ENCODE results near the gene FAM131C.
"Not testable (repeated sequence)": the region's sequence is repeated elsewhere in the genome, so short reads cannot be mapped to it uniquely, and the experiment has no call there.

The FAM131C gene

DNA sequence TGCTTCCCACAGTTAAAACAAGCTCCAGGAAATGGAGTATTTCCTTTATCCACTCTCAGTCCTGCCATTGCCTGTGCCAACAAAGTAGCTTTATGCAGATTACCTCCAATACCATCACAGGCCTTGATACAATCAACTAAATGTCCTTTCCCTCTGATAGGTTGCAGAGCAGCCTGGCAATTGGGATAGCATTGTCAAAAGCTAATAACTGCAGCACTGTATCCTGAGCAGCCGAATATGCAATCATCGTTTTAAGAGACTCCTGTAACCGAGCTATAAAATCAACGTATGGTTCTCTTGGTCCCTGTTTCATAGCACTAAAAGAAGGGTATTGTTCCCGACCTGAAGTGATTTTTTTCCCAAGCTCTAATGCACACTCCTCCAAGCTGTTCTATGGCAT, 33.6 kb upstream of the FAM131C start:
- not testable (repeated sequence) for H3K4me3 ChIP-seq (ENCODE audit: low read depth, low read length)

GRCh38 chr1:16101623-16102022, 28.2 kb upstream of the FAM131C start:
- no peak overlapping the region for H3K4me3 ChIP-seq (ENCODE audit: low read depth, low read length)

GRCh38 chr1:16099412-16099811, 26.0 kb upstream of the FAM131C start:
- H3K4me3 ChIP-seq (ENCODE audit: low read depth, low read length): no peak overlapping the region

GRCh38 chr1:16095447-16095846, 22.0 kb upstream of the FAM131C start:
- H3K4me3 ChIP-seq (ENCODE audit: low read depth, low read length): no peak overlapping the region

- no peak overlapping the region for H3K4me3 ChIP-seq (ENCODE audit: low read depth, low read length)
These were observed 21.2 kb upstream of the FAM131C start for GRCh38 chr1:16094453-16095158.

DNA sequence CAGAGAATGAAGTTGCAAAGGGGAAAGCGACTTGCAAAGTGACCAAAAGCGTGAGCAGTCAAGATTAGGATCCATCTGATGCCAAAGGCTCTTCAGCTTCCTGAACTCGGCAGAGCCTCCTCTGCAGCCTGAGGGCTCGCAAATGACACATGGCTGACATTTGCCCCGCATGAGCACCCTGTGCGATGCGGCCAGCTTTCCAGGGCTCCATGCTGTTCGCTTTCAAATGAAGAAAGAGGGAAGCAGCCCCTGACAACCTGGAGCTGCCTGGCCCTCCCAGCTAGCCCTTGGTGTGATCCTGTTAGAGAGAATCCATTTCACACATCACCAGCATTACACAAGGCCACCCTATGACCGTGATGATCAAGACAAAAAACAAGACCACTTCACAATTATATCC, 20.2 kb upstream of the FAM131C start:
- no peak overlapping the region for H3K4me3 ChIP-seq (ENCODE audit: low read depth, low read length)

DNA sequence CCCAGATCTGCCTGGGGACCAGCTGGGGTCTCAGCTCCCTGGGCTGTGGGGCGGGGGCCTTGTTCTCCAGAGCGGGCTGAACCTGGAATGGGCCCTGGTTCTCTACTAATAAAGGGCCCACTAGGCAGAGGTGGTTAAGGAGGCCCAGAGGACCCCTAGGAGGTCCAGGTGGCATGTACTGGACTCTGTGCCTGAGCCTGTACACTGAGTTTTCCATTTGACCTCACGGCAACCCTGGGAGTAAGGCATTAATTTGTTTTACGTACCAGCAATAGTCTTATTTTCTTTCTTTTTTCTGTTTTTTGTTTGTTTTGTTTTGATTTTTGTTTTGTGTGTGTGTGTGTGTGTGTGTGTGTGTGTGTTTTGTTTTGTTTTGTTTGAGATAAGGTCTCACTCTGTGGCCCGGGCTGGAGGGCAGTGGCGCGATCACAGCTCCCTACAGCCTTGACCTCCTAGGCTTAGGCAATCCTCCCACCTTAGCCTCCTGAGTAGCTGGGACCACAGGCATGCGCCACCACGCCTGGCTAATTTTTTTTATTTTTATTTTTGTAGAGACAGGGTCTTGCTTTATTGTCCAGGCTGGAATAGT, 19.6 kb upstream of the FAM131C start:
- H3K4me3 ChIP-seq (ENCODE audit: low read depth, low read length): no peak overlapping the region

GRCh38 chr1:16092097-16092922, 18.9 kb upstream of the FAM131C start:
- no peak overlapping the region for H3K4me3 ChIP-seq (ENCODE audit: low read depth, low read length)

GRCh38 chr1:16091296-16091695, 17.8 kb upstream of the FAM131C start:
- no peak overlapping the region for H3K4me3 ChIP-seq (ENCODE audit: low read depth, low read length)

DNA sequence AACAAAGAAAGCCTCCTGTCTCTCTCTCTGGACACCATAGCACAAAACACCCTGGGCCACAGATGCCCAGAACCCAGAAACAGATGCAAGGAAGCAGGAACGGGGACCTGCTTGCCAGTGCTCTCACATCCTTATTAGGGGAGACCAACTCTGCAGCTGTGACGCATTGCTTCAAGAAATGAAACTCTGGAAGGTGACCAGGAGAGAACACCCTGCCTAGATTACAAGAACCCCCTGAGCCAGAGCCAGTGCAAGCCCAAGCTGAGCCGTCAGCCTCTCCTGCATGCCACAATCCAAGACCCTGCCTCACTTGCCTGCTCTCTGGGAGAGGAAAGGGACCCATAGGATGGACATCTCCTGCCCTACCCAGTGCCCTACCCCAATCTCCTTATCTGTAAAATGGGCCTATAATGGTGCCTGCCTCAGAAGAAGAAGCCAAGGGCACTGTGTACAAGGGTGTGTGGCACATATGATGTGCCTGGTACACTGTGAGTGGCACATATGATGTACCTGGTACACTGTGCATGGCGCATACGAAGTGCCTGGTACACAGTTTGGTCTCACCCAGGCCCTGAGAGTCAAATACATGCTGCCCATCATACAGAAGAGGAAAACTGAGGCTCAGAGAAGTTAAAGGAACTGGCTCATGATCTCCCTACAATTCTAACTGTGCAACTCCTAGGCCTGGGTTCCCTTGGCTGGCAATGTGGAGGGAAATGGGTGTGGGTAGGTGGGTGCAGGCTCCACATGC, 16.8 kb upstream of the FAM131C start:
- H3K4me3 ChIP-seq (ENCODE audit: low read depth, low read length): no peak overlapping the region

- H3K4me3 ChIP-seq (ENCODE audit: low read depth, low read length): no peak overlapping the region
These were observed 15.5 kb upstream of the FAM131C start for GRCh38 chr1:16088996-16089395.

DNA sequence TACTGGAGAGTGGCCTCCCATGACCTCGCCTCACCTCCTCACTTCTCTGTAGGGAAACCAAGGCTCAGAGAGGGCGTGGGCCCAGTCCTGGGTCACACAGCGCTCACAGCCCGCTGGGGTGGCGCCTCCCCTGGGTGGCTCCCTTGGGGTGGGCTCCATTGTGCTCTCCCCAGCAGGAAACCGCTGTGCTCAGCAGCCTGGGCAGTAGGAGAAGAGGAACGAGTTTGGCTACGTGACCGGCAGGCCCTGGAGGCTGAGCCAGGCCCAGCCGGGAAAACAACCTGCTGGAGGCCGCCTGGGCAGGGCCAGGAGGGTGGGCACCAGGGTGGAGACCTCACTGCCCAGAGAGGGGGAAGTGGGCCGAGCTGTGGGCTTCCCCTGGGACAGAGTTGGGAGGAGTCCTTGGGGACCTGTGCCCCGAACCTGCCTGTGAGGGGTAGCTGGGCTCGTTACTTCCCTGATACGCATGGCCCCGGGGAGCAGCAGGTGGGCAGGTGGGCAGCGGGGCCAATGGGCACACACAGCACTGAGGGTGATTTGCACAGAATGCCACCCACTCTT, 15.0 kb upstream of the FAM131C start:
- no peak overlapping the region for H3K4me3 ChIP-seq (ENCODE audit: low read depth, low read length)

- no peak overlapping the region for H3K4me3 ChIP-seq (ENCODE audit: low read depth, low read length)
These were observed 14.3 kb upstream of the FAM131C start for GRCh38 chr1:16087733-16088132.

- no peak overlapping the region for H3K4me3 ChIP-seq (ENCODE audit: low read depth, low read length)
These were observed 12.1 kb upstream of the FAM131C start for GRCh38 chr1:16085522-16085921.

- H3K4me3 ChIP-seq (ENCODE audit: low read depth, low read length): no peak overlapping the region
These were observed 10.0 kb upstream of the FAM131C start for GRCh38 chr1:16083486-16083885.

DNA sequence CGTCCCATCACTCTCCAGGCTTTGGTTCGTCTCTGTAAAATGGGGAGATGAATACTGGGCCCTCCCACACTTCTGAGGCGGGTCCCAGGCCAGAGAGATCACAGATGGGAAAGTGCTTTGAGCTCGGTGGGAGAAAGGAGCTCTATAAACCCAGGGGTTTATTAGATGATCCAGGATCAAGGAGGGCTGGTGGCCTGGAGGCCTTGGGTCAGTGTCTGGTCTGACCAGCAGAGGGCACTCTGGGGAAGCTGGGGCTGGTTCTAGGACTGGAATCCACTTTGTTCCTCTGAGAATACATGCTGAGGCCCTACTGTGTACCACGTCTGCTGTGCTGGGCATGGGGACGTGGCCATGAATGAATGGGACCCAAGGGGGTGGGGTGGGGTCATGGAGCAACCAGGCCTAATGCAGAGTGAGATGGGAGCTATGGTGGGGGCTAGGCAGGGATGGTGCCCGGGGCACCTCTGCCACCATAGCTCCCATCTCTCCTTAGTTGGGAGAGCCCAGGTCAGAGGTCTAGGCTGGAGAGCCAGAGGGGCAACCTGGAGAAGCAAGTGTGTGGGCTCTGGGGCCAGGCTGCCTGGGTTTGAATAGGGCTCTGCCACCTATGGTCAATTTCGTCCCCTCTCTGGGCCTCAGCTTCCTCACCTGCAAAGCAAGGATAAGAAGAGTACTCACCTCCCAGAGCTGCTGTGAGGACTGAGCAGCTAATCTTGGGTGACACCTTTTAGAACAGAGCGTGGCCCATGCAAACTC, 9.0 kb upstream of the FAM131C start:
- no peak overlapping the region for H3K4me3 ChIP-seq (ENCODE audit: low read depth, low read length)

DNA sequence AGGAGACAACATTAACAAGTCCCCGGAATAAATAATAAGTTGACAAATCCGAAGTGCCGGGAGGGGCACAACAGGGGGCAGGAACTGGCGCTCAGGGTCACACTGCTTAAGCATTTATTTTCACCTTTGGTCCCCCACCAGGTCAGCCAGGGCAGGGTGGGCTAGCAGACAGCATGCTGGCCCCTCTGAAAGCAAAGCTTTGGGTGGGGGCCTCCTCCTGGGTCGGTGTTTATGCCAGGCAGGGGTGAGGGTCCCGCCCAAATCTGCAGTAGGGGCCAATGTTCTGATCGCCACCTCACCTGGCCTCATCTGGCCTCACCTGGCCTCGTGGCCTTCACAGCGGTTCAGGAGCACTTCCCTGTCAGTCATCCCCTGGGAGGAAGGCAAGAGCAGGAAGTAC, 8.2 kb upstream of the FAM131C start:
- H3K4me3 ChIP-seq (ENCODE audit: low read depth, low read length): no peak overlapping the region

DNA sequence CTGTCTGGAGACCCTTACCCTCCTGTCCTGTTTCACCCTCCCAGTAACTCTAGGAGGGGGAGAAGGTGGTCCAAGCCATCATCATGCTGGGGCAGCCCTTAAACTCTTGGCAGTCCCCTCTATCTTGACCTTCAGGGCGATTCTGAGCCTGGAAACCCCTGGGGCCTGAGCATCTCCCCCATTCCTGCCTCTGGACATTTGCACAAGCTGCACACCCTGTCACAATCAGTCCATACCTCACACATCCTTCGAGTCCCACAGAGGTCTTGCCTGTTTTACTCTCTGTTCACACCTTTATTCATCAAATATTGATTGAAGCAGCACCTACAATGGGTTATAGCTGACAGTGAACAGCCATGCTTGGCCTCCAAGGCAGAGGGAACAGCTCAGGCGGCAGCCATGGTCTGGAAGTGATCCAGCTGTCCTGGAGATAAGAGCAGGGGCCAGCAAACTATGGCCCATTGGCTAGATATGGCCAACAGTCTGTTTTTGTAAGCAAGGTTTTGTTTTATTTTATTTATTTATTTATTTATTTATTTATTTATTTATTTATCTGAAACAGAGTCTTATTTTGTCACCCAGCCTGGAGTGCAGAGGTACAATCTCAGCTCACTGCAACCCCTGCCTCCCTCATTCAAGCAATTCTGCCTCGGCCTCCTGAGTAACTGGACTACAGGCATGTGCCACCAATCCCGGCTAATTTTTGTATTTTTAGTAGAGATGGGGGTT, 7.1 kb upstream of the FAM131C start:
- no peak overlapping the region for H3K4me3 ChIP-seq (ENCODE audit: low read depth, low read length)

GRCh38 chr1:16078925-16079656, 5.6 kb upstream of the FAM131C start:
- no peak overlapping the region for H3K4me3 ChIP-seq (ENCODE audit: low read depth, low read length)

Data from iPS-11a (cell line).